H54 (cell line): ENCODE results near the gene CATSPER3.
A peak's percentile ranks its signal among the peaks of the same experiment; 100 is the strongest.

Experiments
- DNase-seq: peaks from one replicate; pipeline ENCODE4 v3.0.0; 2011; ENCODE audit warnings: low spot score, mixed read lengths; ENCODE audit not compliant: insufficient read length
- FAIRE-seq: peaks from 3 replicates; lab custom pipeline; 2011; peaks lifted over from hg19 to GRCh38; lab: Jason Lieb, UNC
- POLR2A ChIP-seq: IDR thresholded peaks from 2 replicates; pipeline ENCODE4 v1.6.1; 2011; ENCODE audit warnings: low read depth, mild to moderate bottlenecking, low read length

Gene CATSPER3

DNA sequence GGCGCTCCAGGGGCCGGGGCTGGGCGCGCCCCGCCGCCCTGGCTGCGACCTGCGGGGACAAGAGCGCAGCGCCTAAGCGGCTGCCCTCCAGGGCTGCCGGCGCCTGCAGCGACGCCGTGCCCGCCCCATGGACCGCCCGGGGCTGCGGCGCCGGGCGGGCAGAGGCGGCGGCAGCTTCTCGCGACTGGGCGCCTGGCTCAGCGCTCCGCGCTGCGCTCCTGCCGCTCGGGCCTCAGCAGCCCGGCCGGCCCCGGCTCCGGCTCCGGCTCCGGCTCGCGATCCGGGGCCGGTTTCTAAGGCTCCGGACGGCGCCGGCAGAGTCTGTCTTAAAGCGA, 66.2 kb downstream of the CATSPER3 start, which contains the start of gene PITX1:
Gene PITX1, minus strand, starts transcription at position 328 of the 335 bp plus-strand sequence. CDS start 347 bp downstream, outside the sequence.
- DNase-seq = peak; percentile 84
- no peak for FAIRE-seq
- TF ChIP-seq POLR2A = no peak

DNA sequence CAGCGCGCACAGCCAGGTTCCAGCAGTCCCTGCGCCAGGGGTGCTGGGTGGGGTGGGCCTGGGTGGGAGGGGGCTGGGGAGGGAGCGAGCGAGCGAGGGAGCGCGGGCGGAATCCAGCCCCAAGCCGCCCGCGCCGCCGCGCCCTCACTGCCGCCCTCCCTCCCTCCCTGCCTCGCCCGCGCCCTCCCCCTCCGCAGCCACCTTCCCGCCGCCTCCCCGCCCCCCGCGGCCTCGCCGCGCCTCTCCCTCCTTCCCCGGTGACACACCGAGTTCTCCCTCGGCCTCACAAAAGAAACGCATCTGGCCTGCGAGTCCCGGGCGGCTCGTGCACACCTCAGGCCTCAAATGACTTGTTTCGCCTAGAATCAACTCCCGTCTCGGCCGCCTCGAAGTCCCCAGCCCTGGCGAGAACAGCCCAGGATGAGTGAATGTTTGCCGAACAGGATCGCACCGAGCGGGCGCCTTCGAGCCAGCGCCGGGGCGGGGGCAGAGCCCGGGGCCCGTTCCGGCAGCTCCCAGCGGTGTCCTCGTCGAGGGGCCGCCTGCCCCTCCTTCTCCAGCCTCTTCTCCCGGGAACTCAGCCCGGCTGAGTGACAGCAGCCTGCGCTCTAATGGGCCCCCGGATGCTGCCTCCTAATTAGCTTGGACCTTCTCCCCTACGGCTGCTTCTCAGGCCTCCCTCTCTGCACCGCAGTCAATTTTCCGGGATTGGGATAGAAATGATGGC, 66.7 kb downstream of the CATSPER3 start:
- DNase-seq (peak; percentile 96), FAIRE-seq (no peak)
- TF ChIP-seq POLR2A = no peak

DNA sequence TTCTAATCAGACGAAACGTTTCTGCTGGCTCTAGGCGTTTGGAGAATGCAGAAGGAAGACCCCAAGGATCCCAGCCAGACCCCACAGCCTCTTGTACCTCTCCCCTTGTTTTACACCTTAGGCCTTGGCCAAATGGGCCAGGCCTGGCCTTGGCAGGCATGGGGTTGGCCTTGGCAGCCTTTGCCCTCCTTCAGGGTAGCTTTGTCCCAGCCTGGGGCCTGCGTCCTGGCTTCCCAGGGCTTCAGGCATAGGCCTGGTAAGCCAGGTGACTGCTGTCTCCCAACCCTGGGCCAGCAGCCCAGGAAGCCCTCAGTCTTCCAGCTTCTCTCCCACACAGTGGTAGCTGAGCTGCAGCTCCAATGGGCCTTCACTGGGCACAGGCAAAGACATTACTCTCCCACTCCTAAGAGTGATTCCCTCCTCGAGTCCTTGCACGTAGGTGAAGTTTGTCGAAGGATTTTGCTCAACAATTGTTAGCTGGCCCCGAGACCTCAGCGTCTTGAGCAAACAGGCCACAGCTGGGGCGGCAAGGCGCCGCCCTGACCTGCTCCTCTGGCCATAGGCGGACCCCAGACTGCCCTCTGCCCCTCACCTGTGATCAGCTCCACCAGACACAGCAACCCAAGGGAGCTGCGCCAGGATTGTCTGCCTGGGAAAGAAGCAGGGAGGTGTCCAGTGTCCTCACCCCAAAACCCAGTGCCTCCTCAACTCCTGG, 67.4 kb downstream of the CATSPER3 start:
- FAIRE-seq (no peak), DNase-seq (no peak)
- TF ChIP-seq POLR2A = no peak

DNA sequence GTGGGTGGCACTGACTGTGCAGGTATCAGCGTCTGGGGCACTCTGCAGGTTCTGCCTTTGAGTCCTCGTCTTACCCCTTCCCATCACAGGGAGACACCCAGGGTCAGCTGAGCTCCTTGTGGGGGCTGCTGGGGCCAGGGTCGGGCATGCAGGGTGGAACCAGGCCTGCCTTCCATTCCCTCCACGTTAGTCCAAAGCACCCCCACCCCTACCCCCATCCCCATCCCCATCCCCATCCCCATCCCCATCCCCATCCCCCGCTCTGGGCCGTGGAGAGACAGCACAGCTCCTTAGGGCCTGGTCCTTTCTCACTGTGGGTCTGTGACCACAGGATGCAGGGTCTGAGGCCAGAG, 67.9 kb downstream of the CATSPER3 start:
- TF ChIP-seq POLR2A = no peak
- no peak for FAIRE-seq
- no peak for DNase-seq

DNA sequence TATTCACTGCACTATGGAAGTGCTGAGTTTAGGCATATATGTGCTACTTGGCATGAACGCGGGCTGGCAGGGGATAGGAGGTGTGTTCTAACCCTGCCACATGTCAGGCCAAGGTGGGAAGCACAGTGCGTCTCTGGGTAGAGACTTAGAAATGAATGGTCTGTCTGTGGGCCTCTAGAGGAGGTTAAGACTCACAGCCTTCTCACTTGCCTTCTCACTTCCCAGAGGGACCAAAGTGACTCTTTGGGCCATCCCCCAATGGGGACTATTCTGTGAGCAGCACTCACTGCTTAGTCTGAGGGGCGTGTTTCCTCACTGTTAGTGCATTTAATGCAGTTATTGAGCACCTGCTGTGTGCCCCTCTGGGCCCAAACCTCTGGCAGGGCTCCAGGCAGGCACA, 68.7 kb downstream of the CATSPER3 start:
- FAIRE-seq = no peak
- DNase-seq = no peak
- no peak for TF ChIP-seq POLR2A

DNA sequence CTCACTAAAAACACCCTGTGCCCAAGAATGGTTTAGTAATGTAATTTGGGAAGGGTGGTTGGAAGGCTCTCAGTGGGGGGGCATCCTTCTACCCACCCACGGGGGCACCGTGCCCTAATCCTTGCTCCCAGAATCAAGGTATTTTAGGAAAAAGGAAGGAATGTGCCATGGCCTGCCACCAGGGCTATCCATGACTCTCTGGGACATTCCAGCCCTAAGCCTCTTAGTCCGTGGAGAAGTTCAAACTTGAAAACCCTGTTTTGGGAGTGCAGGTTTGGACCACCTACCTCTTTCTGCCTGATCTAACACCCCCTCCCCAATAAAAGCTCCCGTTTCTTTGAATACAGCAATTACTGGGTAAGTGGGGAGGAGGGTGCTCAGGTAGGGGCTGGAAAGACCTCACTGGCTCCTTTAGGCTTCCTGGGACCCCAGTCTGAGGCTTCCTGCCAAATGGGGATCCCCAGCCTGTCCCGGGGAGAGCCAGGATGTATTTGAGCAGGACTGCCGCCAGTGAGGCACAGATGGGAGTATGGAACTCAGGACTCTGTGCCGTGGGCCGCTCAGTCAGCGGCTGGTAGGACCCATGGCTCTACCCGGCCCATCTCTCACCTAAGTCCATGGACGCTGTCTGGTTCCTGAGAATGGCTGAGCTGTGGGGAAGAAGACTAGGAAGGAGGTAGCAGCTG, 70.0 kb downstream of the CATSPER3 start:
- FAIRE-seq (no peak), DNase-seq (no peak)
- TF ChIP-seq POLR2A = no peak

DNA sequence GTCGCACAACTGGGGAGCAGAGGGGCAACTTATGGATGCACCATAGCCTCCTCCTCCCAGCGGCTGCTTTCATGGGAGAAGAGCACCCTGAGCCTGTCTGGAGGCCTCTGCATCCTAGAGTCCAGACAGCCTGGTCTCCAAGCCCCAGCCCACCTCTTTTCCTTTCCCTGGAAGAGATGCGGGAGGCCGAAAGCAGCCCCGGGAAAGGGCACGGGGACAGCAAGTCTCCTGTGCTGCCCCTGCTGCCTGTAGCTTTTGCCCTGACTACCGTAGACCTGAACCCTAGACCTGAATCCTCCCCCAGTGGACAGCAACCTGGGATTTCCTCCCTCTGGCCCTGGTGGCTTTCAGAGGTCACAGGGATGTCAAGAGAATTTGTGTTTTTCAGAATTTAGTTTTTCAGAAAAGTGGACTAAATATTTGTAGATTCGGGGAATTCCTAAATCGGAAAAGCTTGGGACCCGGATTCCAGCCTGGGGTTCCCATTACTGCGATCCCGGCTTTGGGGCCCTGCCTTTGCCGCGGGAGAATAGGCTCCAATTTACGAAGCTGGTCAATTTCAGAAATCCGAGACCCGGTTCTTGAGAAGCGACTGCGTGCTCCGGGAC, 70.6 kb downstream of the CATSPER3 start:
- FAIRE-seq = no peak
- DNase-seq = no peak
- no peak for TF ChIP-seq POLR2A

DNA sequence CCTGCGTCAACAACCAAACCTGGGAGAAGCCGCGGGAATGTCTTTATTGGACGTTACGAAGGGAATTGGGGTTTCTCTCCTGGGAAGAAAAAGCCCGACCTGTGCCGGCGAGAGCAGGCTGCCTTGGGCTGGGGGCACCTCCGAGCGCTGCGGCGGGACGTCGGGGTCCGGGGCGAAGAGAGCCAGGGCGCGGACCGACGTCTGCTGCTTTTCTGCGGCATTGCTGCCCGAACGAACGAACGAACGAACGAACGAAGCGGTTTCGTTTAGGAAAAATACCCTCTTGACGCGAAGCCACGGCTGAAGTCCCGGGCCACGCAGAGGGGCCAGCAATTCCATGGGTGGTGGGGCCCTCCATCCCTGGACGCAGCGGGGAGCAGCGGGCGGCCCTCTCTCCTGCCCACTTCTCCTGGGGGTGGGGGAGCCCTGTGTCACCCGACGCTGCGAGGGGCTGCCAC, 71.1 kb downstream of the CATSPER3 start:
- DNase-seq (no peak), FAIRE-seq (no peak)
- TF ChIP-seq POLR2A = no peak

DNA sequence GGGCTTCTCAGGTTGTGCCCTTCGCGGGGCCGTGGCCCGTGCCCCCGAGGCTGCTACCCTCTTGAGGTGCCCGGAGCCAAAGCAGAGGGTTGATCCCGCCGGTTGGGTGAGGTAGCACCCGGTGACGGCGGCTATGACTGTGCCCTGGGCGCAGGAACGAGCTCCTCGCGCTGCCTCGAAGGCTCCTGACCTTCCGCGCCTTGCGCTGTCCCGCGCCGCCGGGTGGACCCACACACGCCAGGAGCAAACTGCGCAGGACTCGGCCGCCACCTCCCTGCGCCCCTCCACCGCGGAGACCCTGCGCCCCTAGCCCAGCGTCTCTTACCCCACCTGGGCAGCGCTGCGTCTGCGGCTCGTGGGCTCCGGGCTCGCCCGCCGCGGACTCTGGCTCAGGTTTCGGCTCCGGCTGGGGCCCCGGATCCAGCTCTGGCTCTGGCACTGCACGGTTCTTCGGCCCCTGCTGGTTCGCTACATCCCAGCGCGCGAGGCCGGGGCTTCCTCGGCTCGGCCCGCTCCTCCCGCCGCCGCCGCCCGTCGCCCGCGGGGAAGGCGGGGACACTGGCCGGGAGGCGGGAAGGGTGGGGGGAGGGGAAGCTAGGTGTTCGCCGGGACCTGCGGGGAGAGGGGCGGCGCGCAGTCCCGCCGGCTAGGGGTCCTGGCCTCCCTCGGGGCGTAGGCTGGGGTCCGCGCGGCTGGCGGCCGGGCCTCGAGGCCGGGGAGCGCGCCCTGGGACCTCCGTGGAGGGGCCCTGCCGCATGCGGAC, 71.7 kb downstream of the CATSPER3 start:
- FAIRE-seq (no peak), DNase-seq (no peak)
- TF ChIP-seq POLR2A = no peak

DNA sequence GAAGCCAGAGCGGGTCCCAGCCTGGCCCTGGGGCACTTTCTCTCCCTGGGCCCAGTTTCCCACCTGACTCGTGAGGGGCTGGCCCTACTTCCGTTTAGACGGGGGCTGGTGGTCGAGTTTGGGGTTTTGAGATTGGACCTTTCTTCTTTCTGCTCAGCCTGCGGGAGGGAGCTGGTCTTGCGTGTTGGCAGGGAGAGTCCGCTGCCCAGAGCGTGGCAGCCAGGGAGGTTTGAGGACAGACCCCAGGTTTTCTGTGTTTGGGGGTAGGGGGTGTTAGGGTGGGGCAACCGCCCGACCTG, 72.3 kb downstream of the CATSPER3 start:
- no peak for FAIRE-seq
- TF ChIP-seq POLR2A = no peak

DNA sequence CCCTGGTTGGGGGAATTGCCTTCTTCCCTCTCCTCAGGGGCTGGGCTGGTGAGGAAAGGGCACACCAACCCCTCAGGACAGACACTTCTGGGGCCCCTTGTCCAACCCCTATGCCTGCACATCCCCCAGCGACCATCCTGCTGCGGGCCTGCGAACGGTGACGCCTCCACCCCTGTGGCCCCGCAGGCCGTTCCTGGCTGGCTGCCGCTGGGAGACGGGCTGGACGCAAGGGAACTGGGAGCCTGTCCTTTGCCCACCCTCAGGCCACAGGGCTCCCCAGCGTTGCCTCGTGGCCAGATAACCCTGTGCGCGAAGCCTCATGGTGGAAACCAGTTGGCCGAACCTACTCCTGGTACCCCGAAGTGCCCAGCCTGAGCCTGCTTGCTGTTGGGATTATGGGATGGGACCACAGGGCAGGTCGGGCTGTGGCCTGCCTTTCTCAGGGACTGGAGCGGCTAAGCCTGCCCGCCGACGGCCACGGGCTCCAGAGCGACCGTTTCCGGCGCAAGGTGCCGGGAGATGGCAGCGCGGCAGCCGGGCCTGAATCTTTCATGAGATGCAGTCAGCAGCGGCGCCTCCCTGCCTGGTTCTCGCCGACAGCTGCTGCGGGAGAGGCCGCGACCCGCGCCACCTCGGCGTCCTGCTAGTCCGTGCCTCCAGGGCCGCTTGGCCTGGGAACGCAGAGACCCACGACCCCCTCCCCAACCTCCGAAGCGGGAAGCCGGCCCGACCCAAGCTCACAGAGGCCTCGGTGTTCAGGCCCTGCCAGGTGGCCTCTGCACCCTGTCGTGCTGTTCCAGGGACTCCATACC, 72.8 kb downstream of the CATSPER3 start:
- no peak for TF ChIP-seq POLR2A
- DNase-seq = no peak
- FAIRE-seq = no peak

More for the DNA sequence above, 72.3 kb downstream of the CATSPER3 start:
- DNase-seq = no peak

DNA sequence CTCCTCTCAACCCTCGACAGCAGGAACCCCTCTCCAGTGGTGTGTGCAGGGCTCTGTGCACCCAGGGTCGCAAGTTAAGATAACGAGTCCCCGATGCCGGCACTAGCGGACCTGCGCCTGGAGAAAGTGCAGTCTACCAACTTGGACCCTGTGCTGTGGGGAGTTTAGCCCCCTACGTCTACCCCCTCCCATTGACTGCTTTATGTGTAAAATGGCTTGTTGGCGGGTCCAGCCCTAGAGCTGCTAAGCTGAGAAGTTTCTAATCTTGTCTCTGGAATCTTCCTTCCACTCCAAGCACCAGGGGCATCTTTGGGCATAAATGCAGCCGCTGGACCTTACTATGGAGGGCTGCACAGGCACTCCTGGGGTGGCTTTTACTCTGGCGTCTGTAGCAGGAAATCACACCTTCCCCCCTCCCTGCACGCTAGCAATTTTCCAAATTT, 73.5 kb downstream of the CATSPER3 start:
- no peak for TF ChIP-seq POLR2A
- no peak for DNase-seq
- FAIRE-seq = no peak
